Astrocyte (in vitro differentiated cells and primary cell): Measurements from ENCODE around the gene BEST3. TPM values are rescaled to one million over a fixed set of nuclear protein-coding genes. Genes with fewer than 3 reads are reported as not detected.

ENCODE experiments used
- DNase-seq: peaks from one replicate; pipeline ENCODE4 v3.0.0-alpha.2; 2010; ENCODE audit warnings: low read depth
- FAIRE-seq: peaks from 2 replicates; lab custom pipeline; 2011; peaks lifted over from hg19 to GRCh38; lab: Jason Lieb, UNC
- H2AFZ ChIP-seq: 2 replicates; pipeline ENCODE4 v1.6.0; 2012; ENCODE audit warnings: low read depth, low read length, inconsistent platforms
- H3K27ac ChIP-seq: 2 replicates; pipeline ENCODE4 v1.5.1; 2011; ENCODE audit warnings: low read depth, low read length, inconsistent platforms
- H3K27me3 ChIP-seq: 2 replicates; pipeline ENCODE4 v1.6.0; 2011; ENCODE audit warnings: low read length, inconsistent platforms; ENCODE audit not compliant: insufficient read depth
- H3K36me3 ChIP-seq: 2 replicates; pipeline ENCODE4 v1.5.1; 2011; ENCODE audit warnings: low read length, inconsistent platforms; ENCODE audit not compliant: insufficient read depth
- H3K4me1 ChIP-seq: 2 replicates; pipeline ENCODE4 v1.5.1; 2011; ENCODE audit warnings: low read length, inconsistent platforms; ENCODE audit not compliant: insufficient read depth
- H3K4me2 ChIP-seq: 2 replicates; pipeline ENCODE4 v1.6.0; 2012; ENCODE audit warnings: low read length, inconsistent platforms
- H3K4me3 ChIP-seq: 2 replicates; pipeline ENCODE4 v1.5.1; 2011; ENCODE audit warnings: low read depth, mild to moderate bottlenecking, low read length, inconsistent platforms; ENCODE audit not compliant: insufficient read depth
- H3K79me2 ChIP-seq: 2 replicates; pipeline ENCODE4 v1.6.0; 2012; ENCODE audit warnings: mild to moderate bottlenecking, low read length, inconsistent platforms; ENCODE audit not compliant: insufficient read depth
- H3K9ac ChIP-seq: 2 replicates; pipeline ENCODE4 v1.6.0; 2012; ENCODE audit warnings: mild to moderate bottlenecking, low read length, inconsistent platforms
- H3K9me3 ChIP-seq: 2 replicates; pipeline ENCODE4 v1.5.1; 2012; ENCODE audit warnings: low read depth, mild to moderate bottlenecking, low read length, inconsistent platforms; ENCODE audit not compliant: insufficient read depth
- H4K20me1 ChIP-seq: 2 replicates; pipeline ENCODE4 v1.6.0; 2012; ENCODE audit warnings: low read length, inconsistent platforms; ENCODE audit not compliant: insufficient read depth
- H3K27ac Mint-ChIP-seq: one replicate; pipeline ENCODE4 v1.8.0; 2021; ENCODE audit warnings: mild to moderate bottlenecking, mixed read lengths; ENCODE audit not compliant: unreplicated experiment
- H3K27me3 Mint-ChIP-seq: one replicate; pipeline ENCODE4 v1.8.0; 2021; ENCODE audit warnings: low read depth, mixed read lengths; ENCODE audit not compliant: unreplicated experiment
- H3K36me3 Mint-ChIP-seq: one replicate; pipeline ENCODE4 v1.8.0; 2021; ENCODE audit warnings: low read depth, mixed read lengths; ENCODE audit not compliant: unreplicated experiment
- H3K4me1 Mint-ChIP-seq: one replicate; pipeline ENCODE4 v1.8.0; 2021; ENCODE audit warnings: low read depth, mixed read lengths; ENCODE audit not compliant: unreplicated experiment
- H3K4me3 Mint-ChIP-seq: one replicate; pipeline ENCODE4 v1.8.0; 2021; ENCODE audit warnings: mild to moderate bottlenecking, moderate library complexity, mixed read lengths; ENCODE audit not compliant: unreplicated experiment
- H3K9me3 Mint-ChIP-seq: one replicate; pipeline ENCODE4 v1.8.0; 2021; ENCODE audit warnings: mild to moderate bottlenecking, mixed read lengths; ENCODE audit not compliant: unreplicated experiment
- EZH2 ChIP-seq: IDR thresholded peaks from 2 replicates; pipeline ENCODE4 v1.6.1; 2012; ENCODE audit warnings: mild to moderate bottlenecking, low read length, inconsistent platforms; ENCODE audit not compliant: insufficient read depth
- total RNA-seq: library from RNA; stranded (reverse); gene quantifications from 2 replicates; pipeline ENCODE4 v1.2.1, GENCODE V29; 2021
- TF ChIP-seq, protein P1 (sequence below): IDR thresholded peaks from 2 replicates; pipeline ENCODE4 v1.5.1; 2011; ENCODE audit warnings: low read depth, mild to moderate bottlenecking, inconsistent platforms, low read length, moderate library complexity; ENCODE audit not compliant: insufficient read depth

BEST3 gene
- total RNA-seq, 1 donor from 2014 or later, result 1.2 TPM

- TF ChIP-seq EZH2, result no peak
- TF ChIP-seq, protein P1, sequence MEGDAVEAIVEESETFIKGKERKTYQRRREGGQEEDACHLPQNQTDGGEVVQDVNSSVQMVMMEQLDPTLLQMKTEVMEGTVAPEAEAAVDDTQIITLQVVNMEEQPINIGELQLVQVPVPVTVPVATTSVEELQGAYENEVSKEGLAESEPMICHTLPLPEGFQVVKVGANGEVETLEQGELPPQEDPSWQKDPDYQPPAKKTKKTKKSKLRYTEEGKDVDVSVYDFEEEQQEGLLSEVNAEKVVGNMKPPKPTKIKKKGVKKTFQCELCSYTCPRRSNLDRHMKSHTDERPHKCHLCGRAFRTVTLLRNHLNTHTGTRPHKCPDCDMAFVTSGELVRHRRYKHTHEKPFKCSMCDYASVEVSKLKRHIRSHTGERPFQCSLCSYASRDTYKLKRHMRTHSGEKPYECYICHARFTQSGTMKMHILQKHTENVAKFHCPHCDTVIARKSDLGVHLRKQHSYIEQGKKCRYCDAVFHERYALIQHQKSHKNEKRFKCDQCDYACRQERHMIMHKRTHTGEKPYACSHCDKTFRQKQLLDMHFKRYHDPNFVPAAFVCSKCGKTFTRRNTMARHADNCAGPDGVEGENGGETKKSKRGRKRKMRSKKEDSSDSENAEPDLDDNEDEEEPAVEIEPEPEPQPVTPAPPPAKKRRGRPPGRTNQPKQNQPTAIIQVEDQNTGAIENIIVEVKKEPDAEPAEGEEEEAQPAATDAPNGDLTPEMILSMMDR, result no peak
- no peaks in the 10 kb centered on the region for H3K79me2 ChIP-seq
- Mint-ChIP-seq H3K4me1 (peaks cover 5% of the 10 kb centered on the region), H3K9me3 (no peaks in the 10 kb centered on the region), H3K27me3 (no peaks in the 10 kb centered on the region), H3K27ac (no peak overlapping the region), H3K36me3 (no peaks in the 10 kb centered on the region), H3K4me3 (no peak overlapping the region)
- H3K9ac ChIP-seq, result no peak overlapping the region
- no peak overlapping the region for H3K4me2 ChIP-seq
- no peaks in the 10 kb centered on the region for H3K36me3 ChIP-seq
- H4K20me1 ChIP-seq, result no peaks in the 10 kb centered on the region
- H3K4me1 ChIP-seq, result no peaks in the 10 kb centered on the region
- no peaks in the 10 kb centered on the region for H3K27me3 ChIP-seq
- no peak for FAIRE-seq
- no peak overlapping the region for H2AFZ ChIP-seq
- H3K9me3 ChIP-seq, result no peaks in the 10 kb centered on the region
- no peak for DNase-seq
- no peak overlapping the region for H3K27ac ChIP-seq
- no peak overlapping the region for H3K4me3 ChIP-seq
These were observed 22.7 kb downstream of the BEST3 start for GRCh38 chr12:69676257-69677012.

GRCh38 chr12:69672195-69672594, 26.9 kb downstream of the BEST3 start:
- no peak overlapping the region for H3K4me3 ChIP-seq
- no peak overlapping the region for H3K4me3 Mint-ChIP-seq
- no peak overlapping the region for H3K27ac Mint-ChIP-seq

More at GRCh38 chr12:69672195-69672594, 26.9 kb downstream of the BEST3 start:
- FAIRE-seq (no peak), DNase-seq (no peak)
- H3K27ac ChIP-seq, result no peak overlapping the region
- TF ChIP-seq, protein P1, result no peak
- TF ChIP-seq EZH2, result no peak
- H4K20me1 ChIP-seq, result no peaks in the 10 kb centered on the region
- H3K9ac ChIP-seq, result no peak overlapping the region
- Mint-ChIP-seq H3K27me3 (no peaks in the 10 kb centered on the region), H3K36me3 (no peaks in the 10 kb centered on the region), H3K4me1 (peaks cover 5% of the 10 kb centered on the region), H3K9me3 (no peaks in the 10 kb centered on the region)
- H2AFZ ChIP-seq, result no peak overlapping the region
- H3K4me1 ChIP-seq, result no peaks in the 10 kb centered on the region
- no peaks in the 10 kb centered on the region for H3K36me3 ChIP-seq
- H3K27me3 ChIP-seq, result no peaks in the 10 kb centered on the region
- no peaks in the 10 kb centered on the region for H3K79me2 ChIP-seq
- no peak overlapping the region for H3K4me2 ChIP-seq
- H3K9me3 ChIP-seq, result no peaks in the 10 kb centered on the region
